B cell (primary cell): Measurements from ENCODE around the gene SEH1L. TPM values are rescaled to one million over a fixed set of nuclear protein-coding genes. Genes with fewer than 3 reads are reported as not detected.

Experiments
- ATAC-seq: fragments of 200-7000 bp; cut with Tn5 transposase; one replicate; pipeline ENCODE4 v1.10.0; 2021; ENCODE audit warnings: low read depth, mild to moderate bottlenecking, moderate number of reproducible peaks, moderate library complexity
- CTCF ChIA-PET: fragments of 350-600 bp; sonication (Branson Sonifier 250); formaldehyde crosslinking; loops from one replicate; lab custom pipeline; 2021; ENCODE audit warnings: antibody characterized with exemption, inconsistent platforms; lab: Charles Lee
- POLR2A ChIA-PET: fragments of 350-600 bp; sonication (Branson Sonifier 250); formaldehyde crosslinking; loops from one replicate; lab custom pipeline; 2021; ENCODE audit warnings: antibody characterized with exemption; lab: Charles Lee
- DNase-seq: peaks from one replicate; pipeline ENCODE4 v3.0.0; 2013
- H2AFZ ChIP-seq: 2 replicates; pipeline ENCODE4 v1.6.1; 2012; ENCODE audit warnings: mild to moderate bottlenecking, low read depth, low read length; ENCODE audit not compliant: insufficient read depth, poor library complexity, severe bottlenecking
- H3K27ac ChIP-seq, 2 donors: 1 replicate in 1 of 2; 2 replicates in 1 of 2; pipeline ENCODE4 v1.5.1; 2012 to 2013; ENCODE audit warnings: low read length in 2 of 2, mild to moderate bottlenecking in 2 of 2, moderate library complexity in 1 of 2
- H3K27me3 ChIP-seq, 4 experiments: fragments of 200-600 bp in 1 of 4; sonication (generic) in 1 of 4; replicated peaks in 1 of 4; 1 replicate in 2 of 4; 2 replicates in 2 of 4; pipeline versions ENCODE4 v1.6.1 to v1.7.0; 2013 to 2016; ENCODE audit warnings: low read length in 3 of 4, mild to moderate bottlenecking in 2 of 4, mixed read lengths in 1 of 4, moderate library complexity in 1 of 4; ENCODE audit not compliant: insufficient read depth in 4 of 4, control insufficient read depth in 3 of 4; ENCODE audit errors: control extremely low read depth in 1 of 4
- H3K36me3 ChIP-seq, 2 experiments: replicated peaks in 1 of 2; 1 replicate in 1 of 2; 2 replicates in 1 of 2; pipeline versions ENCODE4 v1.6.1 to v1.7.1; 2013; ENCODE audit warnings: low read length in 1 of 2; ENCODE audit not compliant: insufficient read depth in 2 of 2, control insufficient read depth in 1 of 2; ENCODE audit errors: control extremely low read depth in 1 of 2, extremely low read depth in 1 of 2
- H3K4me1 ChIP-seq, 2 donors: fragments of 200-600 bp in 1 of 2; sonication (generic) in 1 of 2; 1 replicate in 1 of 2; 2 replicates in 1 of 2; pipeline versions ENCODE4 v1.5.1 to v1.6.1; 2013 to 2017; ENCODE audit warnings: low read length in 2 of 2; ENCODE audit not compliant: control insufficient read depth in 2 of 2, insufficient read depth in 2 of 2
- H3K4me2 ChIP-seq: replicated peaks from 2 replicates; pipeline ENCODE3; 2012; ENCODE audit warnings: mild to moderate bottlenecking, low read depth, low read length; ENCODE audit not compliant: poor library complexity, severe bottlenecking
- H3K4me3 ChIP-seq, 5 experiments: fragments of 200-600 bp in 1 of 5; sonication (generic) in 1 of 5; 1 replicate in 3 of 5; 2 replicates in 2 of 5; pipeline versions ENCODE4 v1.5.1 to v1.7.0; 2011 to 2016; ENCODE audit warnings: low read length in 4 of 5, mild to moderate bottlenecking in 4 of 5, low read depth in 2 of 5, control low read depth in 1 of 5, moderate library complexity in 1 of 5; ENCODE audit not compliant: insufficient read depth in 1 of 5; ENCODE audit errors: control extremely low read depth in 1 of 5, extremely low read depth in 1 of 5
- H3K79me2 ChIP-seq: fragments of 200-600 bp; sonication (generic); one replicate; pipeline ENCODE4 v1.6.0; 2016; ENCODE audit warnings: low read length; ENCODE audit not compliant: control insufficient read depth, insufficient read depth
- H3K9ac ChIP-seq: fragments of 200-600 bp; sonication (generic); 2 replicates; pipeline ENCODE4 v1.6.1; 2017; ENCODE audit warnings: mild to moderate bottlenecking, low read length, moderate library complexity
- H3K9me3 ChIP-seq, 3 donors: one replicate each; pipeline versions ENCODE4 v1.6.1 to v1.7.1; 2013; ENCODE audit warnings: low read length in 2 of 3; ENCODE audit not compliant: control insufficient read depth in 2 of 3, insufficient read depth in 1 of 3; ENCODE audit errors: control extremely low read depth in 1 of 3
- H4K20me1 ChIP-seq: 2 replicates; pipeline ENCODE4 v1.6.0; 2012; ENCODE audit warnings: mild to moderate bottlenecking, low read length; ENCODE audit not compliant: insufficient read depth, control insufficient read depth, poor library complexity, severe bottlenecking
- H3K27ac Mint-ChIP-seq: one replicate; pipeline ENCODE4 v1.8.0; 2021; ENCODE audit warnings: mixed read lengths
- H3K27me3 Mint-ChIP-seq: one replicate; pipeline ENCODE4 v1.8.0; 2021; ENCODE audit warnings: mixed read lengths
- H3K4me1 Mint-ChIP-seq: one replicate; pipeline ENCODE4 v1.8.0; 2021; ENCODE audit warnings: mixed read lengths
- H3K4me3 Mint-ChIP-seq: one replicate; pipeline ENCODE4 v1.8.0; 2021; ENCODE audit warnings: mixed read lengths
- H3K9me3 Mint-ChIP-seq: one replicate; pipeline ENCODE4 v1.8.0; 2022; ENCODE audit warnings: mixed read lengths; ENCODE audit not compliant: insufficient read depth
- EZH2 ChIP-seq: IDR thresholded peaks from 2 replicates; pipeline ENCODE4 v1.6.1; 2012; ENCODE audit warnings: borderline replicate concordance, low read depth, mild to moderate bottlenecking, moderate library complexity, low read length; ENCODE audit not compliant: insufficient read depth, poor library complexity, severe bottlenecking
- WGBS: methylation state at CpG from one replicate; pipeline ENCODE4 v1.1.5; 2013; ENCODE audit warnings: missing lambda C conversion rate; ENCODE audit not compliant: insufficient coverage; 5-methylcytosine and 5-hydroxymethylcytosine counted together
- intact Hi-C: fragments of 100-400 bp; cut with micrococcal nuclease; formaldehyde crosslinking; loops from one replicate; pipeline ENCODE4 v1.10.0; 2022
- polyA plus RNA-seq: library from polyadenylated mRNA; depleted of rRNA; stranded (reverse); fragments of >200 nt; gene quantifications from 2 replicates; pipeline ENCODE4 v1.2.3, GENCODE V29; 2012
- total RNA-seq, 2 donors: library from RNA; stranded (reverse); fragments of 120-200 nt in 1 of 2; gene quantifications; 1 replicate in 1 of 2; 2 replicates in 1 of 2; pipeline versions ENCODE4 v1.2.3 to v1.2.4, GENCODE V29; 2013 to 2022
- TF ChIP-seq, protein P1 (sequence below): fragments of 200-600 bp; IDR thresholded peaks from one replicate; pipeline ENCODE4 v1.8.0; 2022; ENCODE audit warnings: antibody characterized with exemption, mild to moderate bottlenecking

SEH1L gene
- total and polyA plus RNA-seq, 2 donors (not counting 1 experiment from before 2014, with no cell fraction given) = 8.7 to 46.4 TPM

DNA sequence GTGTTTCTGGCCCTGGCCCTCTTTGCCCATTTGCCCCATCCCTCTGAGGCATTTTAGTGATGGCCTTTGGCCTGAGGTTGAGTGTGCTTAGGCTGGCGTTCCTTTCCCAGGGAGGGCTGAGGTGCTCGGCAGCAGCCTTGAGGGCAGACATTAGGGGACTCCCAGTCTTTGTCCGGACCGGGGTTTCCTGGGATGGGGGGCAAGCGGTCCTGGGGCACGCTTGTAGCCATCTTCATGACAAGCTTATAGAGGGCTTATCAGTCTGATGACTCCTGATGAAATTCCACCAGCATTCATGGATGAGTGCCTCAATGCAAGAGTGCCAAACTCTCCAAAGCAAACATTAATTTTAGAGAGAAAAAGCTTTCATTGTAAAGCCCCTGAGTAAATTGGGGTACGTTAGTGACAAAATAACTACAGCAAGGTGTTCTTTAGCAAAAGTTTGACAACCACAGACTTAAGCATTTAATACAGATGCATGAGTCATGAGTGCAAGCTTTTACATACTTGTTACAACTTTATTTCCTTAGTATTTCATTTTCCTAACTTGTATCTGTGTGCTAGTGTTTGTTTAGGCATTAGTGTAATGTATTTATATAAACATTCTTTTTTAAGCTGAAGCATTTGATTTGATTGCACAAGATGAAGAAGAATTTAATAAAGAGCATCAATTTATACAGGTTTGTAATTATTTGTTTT lies 89.0 kb downstream of the SEH1L start:
- Mint-ChIP-seq H3K27ac (no peak overlapping the region), H3K9me3 (no peaks in the 10 kb centered on the region), H3K4me3 (no peak overlapping the region), H3K4me1 (no peaks in the 10 kb centered on the region), H3K27me3 (no peaks in the 10 kb centered on the region)
- no peak overlapping the region for H2AFZ ChIP-seq
- WGBS = 100% methylated on average over 6 of the region's 7 CpGs
- intact Hi-C loops = no loop called here
- H3K36me3 ChIP-seq = peaks cover 16 to 40% of the 10 kb centered on the region in 2 experiments
- H3K4me3 ChIP-seq = no peak overlapping the region
- H3K27ac ChIP-seq = no peak overlapping the region
- H3K27me3 ChIP-seq = no peaks in the 10 kb centered on the region
- H3K4me2 ChIP-seq = no peak overlapping the region
- H3K79me2 ChIP-seq = no peaks in the 10 kb centered on the region
- ChIA-PET POLR2A (no interaction called here), CTCF (no interaction called here)
- no peaks in the 10 kb centered on the region for H3K9me3 ChIP-seq
- no peak for TF ChIP-seq EZH2
- TF ChIP-seq, protein P1, sequence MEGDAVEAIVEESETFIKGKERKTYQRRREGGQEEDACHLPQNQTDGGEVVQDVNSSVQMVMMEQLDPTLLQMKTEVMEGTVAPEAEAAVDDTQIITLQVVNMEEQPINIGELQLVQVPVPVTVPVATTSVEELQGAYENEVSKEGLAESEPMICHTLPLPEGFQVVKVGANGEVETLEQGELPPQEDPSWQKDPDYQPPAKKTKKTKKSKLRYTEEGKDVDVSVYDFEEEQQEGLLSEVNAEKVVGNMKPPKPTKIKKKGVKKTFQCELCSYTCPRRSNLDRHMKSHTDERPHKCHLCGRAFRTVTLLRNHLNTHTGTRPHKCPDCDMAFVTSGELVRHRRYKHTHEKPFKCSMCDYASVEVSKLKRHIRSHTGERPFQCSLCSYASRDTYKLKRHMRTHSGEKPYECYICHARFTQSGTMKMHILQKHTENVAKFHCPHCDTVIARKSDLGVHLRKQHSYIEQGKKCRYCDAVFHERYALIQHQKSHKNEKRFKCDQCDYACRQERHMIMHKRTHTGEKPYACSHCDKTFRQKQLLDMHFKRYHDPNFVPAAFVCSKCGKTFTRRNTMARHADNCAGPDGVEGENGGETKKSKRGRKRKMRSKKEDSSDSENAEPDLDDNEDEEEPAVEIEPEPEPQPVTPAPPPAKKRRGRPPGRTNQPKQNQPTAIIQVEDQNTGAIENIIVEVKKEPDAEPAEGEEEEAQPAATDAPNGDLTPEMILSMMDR = no peak
- no peak overlapping the region for H3K9ac ChIP-seq
- ATAC-seq (no peak), DNase-seq (no peak)
- H3K4me1 ChIP-seq = no peaks in the 10 kb centered on the region
- H4K20me1 ChIP-seq = no peaks in the 10 kb centered on the region

Other genes with a start within 250 kb of the SEH1L start
- gene CEP76, start 245.3 kb upstream of the SEH1L start, total RNA-seq = 10.0 and 12.6 TPM in 2 replicates
- 5.3 and 7.4 TPM in 2 replicates for gene CEP76, start 245.3 kb upstream of the SEH1L start, polyA plus RNA-seq
- gene PSMG2, start 245.0 kb upstream of the SEH1L start, total RNA-seq = 61.2 and 64.1 TPM in 2 replicates
- gene PSMG2, start 245.0 kb upstream of the SEH1L start, polyA plus RNA-seq = 30.4 and 31.8 TPM in 2 replicates
- 64.8 and 75.5 TPM in 2 replicates for gene PTPN2, start 63.8 kb upstream of the SEH1L start, total RNA-seq
- gene PTPN2, start 63.8 kb upstream of the SEH1L start, polyA plus RNA-seq = 41.2 and 62.4 TPM in 2 replicates
- gene CEP192, start 43.4 kb downstream of the SEH1L start, total RNA-seq = 44.3 and 47.3 TPM in 2 replicates
- gene CEP192, start 43.4 kb downstream of the SEH1L start, polyA plus RNA-seq = 37.1 and 39.3 TPM in 2 replicates